Endometrial microvascular endothelial cells (primary cell): ENCODE data around the gene HSH2D. TPM values are rescaled to one million over a fixed set of nuclear protein-coding genes. Genes with fewer than 3 reads are reported as not detected.

Experiments
- in situ Hi-C: cut with HindIII; loops from 2 replicates; pipeline ENCODE4 v1.10.0; 2017; ENCODE audit warnings: low sequenced_read_pairs, low pct_unique_long_range_greater_than_20kb; ENCODE audit errors: inconsistent ontology term
- total RNA-seq: library from RNA; depleted of rRNA; stranded (reverse); fragments of >200 nt; gene quantifications from one replicate; pipeline ENCODE4 v1.2.3, GENCODE V29; 2015; ENCODE audit errors: inconsistent ontology term

HSH2D gene
- total RNA-seq, 1 donor from 2014 or later = not detected

DNA sequence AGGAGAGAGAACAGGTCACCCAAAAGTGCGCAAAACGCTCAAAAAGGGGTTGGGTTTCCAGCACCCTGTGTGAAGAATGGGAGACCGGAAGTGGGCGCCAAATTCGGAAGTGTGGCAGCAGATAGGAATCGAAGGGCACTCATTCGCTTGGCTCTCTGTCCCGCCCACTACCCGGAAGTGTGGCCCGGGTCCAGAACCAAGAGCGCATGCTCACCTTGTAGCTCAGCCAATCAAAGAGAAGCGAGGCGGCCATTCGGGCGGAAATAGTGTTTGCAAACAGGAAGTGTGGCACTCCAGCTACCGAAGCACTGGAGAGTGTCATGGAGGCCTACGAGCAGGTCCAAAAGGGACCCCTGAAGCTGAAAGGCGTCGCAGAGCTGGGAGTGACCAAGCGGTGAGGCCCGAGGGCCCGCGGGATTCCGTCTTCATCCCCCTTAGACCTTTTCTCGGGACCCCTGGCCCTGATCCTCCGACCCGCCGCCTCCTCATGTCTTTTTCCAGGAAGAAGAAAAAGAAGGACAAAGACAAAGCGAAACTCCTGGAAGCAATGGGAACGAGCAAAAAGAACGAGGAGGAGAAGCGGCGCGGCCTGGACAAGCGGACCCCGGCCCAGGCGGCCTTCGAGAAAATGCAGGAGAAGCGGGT is 41.8 kb downstream of the HSH2D start, which contains the start of gene FAM32A:
TSS of gene FAM32A (plus strand) at position 288 of the 645 bp plus-strand sequence. CDS start at position 321, 33 bp downstream.
- in situ Hi-C loops = no loop called here

DNA sequence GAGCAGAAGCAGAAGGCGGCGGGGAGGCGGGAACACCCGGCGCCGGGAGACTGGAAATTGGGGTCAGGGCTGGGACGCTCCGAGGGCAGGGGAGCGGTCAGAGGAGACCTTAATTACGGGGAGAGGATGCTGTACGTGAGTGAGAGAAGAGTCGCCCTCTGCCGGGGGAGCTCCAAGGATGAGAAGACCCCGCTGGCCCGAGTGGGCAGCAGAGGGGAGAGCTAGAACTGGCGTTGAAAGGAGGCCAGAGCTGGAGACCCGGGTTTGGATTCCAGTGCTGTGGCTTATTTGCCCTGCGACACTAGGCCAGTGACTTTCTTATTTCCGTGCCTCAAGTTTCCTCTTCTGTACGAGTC is 42.3 kb downstream of the HSH2D start:
- in situ Hi-C loops = no loop called here

DNA sequence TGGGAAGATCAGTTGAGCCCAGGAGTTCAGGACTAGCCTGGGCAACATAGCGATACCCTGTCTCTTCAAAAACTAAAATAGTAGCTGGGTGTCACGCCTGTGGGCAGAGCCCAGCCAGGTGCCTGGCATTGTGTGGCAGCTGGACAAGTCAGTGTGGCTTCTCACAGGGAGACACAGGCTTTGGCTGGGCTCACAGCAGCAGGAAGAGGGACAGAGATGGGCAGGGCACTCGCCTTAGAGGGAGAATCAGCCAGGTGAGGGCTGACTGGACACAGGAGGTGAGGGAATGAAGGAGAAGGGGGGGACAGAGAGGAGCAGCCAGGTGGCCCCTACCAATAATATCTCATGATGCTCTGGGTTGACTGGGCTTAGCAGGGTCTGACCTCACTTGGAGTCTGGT is 45.0 kb downstream of the HSH2D start:
- in situ Hi-C loops = no loop called here

DNA sequence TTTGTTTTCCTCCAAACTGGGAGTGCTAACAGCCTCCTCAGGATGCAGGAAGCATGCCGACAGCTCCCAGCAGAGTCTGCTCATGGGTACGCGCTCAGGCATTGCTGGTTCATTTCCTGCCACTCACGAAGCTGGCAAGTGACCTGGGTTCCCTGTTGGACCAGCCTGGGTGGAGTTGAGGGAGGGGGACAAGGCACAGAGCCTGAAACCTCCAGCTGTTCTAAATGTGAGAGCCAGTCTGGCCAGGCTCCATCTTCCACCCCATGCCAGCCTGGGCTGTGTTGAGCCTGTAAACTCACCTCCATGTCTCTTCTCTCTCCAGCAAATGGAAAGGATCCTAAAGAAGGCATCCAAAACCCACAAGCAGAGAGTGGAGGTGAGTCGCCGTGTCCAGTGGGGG is 46.7 kb downstream of the HSH2D start:
- in situ Hi-C loops = no loop called here

DNA sequence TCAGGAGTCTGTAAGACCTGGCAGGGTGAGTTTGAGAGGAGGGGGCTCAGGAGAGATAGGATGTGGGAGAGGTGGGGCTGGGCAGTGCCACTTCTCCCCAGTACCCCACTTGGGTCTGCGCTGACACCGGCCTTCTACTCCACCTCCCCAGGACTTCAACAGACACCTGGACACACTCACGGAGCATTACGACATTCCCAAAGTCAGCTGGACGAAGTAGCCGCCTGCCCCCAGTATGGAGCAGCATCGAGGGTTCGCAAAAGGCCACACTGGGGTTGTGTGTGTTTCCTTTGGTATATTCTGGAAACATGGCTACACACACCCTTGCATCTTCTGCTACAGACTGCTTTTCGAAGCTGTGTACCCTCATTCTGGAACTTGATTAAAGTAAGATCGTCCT is 47.3 kb downstream of the HSH2D start:
- in situ Hi-C loops = no loop called here

DNA sequence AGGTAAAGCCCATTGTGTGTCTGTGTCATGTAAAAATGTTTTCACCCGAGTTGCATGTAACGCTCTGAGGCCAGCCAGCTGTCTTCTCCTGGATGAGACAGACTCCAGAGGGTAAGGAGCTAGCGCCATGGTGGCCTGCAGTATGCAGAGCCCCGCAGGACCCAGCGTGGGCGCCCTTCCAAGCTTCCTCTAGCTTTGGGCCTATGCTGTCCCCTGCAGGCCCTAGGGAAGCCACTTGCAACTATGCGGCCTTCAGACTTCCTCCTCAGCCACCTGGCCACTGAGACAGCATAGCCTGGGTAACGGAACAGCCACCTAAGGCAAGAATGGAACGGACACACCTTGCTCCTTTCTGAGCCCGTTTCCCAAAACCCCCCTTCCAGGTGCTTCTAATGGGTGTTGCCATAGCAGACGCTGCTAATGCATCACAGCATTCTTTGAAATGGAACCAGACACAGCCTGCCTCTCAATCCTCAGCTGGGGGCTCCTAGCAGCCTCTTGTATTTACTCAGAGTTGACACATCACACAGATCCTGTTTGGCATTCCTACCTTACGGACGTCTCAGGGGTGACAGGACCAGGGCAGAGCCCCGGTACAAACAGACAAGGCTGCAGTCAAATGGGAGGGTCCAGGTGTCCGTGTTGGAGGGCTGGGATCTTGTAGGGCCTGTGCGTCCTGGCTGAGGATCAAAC is 47.9 kb downstream of the HSH2D start:
- in situ Hi-C loops = no loop called here

DNA sequence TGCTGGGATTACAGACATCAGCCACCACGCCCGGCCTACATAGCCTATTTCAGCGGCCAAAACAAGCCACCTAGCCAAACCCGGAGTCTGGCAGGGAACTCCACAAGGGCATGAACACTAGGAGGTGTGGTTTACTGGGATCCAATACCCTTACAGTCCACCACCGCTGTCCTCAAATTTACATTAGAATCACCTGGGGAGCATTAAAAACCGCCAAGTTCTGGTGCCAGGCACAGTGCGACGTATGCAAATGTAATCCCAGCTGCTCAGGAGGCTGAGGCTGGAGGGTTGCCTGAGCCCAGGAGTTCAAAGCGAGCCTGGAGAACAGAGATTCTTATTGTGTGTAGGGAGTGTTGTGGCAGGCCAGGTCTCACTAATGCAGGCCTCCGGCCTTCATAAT is 50.0 kb downstream of the HSH2D start:
- in situ Hi-C loops = no loop called here

DNA sequence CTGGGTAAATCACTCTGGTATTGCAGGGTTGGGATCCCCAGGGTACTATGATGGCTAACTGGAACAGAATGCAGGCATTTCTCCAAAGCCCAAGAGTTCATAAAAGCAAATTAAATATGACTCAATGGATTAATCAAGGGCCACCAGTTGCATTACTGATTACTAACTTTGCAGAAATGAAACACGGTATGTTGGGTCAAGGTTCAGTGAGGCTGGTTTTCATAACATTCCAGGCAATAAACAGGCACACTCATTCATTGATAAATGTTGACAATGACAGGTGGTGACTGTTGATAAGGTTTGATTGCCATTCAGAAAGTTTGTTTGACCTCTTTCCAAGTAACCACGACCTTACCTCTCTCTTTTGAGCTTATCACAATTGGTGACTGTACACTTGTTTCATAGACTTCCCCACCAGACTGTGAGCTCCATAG is 53.7 kb downstream of the HSH2D start:
- in situ Hi-C loops = no loop called here

DNA sequence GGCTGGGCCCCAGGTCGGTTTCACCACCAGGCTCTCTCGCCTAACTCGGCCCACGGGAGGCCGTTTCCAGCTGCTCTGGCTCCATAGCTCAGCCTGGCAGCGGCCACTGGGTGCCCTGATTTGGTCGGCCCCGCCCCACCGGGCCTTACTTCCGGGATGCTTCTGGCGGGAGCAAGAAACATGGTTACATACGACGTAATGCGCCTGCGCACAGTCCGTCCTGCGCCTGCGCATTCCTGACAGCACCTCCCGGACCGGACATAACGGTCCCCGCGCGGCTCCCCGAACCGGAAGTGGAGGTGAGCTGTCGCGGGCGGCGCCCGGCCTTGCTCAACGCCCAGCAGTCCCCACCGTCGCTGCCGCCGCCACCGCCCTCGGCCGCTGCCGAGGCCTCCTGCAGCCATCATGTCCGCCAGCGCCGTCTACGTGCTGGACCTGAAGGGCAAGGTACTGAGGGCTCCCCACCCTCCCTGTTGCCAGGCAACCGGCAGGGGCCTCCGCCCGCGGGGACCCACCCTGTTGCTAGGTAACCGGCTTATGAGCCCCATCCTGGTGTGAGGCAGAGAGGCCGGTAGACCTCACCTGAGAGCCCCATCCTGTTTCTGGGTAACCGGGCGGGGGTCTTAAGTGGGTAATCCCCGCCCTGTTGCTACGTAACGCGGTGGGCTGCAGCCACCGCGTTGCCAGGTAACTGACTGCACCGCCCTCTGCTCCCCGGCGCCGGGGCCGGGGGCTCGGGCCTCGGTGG is 54.3 kb downstream of the HSH2D start, which contains the start of gene AP1M1:
TSS of gene AP1M1 (plus strand) at position 290 of the 748 bp plus-strand sequence. CDS start at position 406, 116 bp downstream.
- in situ Hi-C loops = no loop called here

DNA sequence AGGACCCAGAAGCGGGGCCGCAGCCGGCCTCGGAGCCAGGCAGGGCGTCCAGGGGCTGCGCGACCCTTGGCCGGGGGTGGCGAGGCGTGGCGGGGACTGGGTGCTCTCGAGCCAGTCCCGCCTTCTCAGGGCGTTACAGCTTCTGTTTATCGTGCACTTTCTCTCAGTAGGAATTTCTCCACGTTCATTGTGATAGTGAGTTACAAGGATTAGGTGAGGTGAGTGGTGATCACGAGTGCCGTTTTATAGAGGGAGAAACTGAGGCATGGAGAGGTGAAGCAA is 54.8 kb downstream of the HSH2D start:
- in situ Hi-C loops = no loop called here

DNA sequence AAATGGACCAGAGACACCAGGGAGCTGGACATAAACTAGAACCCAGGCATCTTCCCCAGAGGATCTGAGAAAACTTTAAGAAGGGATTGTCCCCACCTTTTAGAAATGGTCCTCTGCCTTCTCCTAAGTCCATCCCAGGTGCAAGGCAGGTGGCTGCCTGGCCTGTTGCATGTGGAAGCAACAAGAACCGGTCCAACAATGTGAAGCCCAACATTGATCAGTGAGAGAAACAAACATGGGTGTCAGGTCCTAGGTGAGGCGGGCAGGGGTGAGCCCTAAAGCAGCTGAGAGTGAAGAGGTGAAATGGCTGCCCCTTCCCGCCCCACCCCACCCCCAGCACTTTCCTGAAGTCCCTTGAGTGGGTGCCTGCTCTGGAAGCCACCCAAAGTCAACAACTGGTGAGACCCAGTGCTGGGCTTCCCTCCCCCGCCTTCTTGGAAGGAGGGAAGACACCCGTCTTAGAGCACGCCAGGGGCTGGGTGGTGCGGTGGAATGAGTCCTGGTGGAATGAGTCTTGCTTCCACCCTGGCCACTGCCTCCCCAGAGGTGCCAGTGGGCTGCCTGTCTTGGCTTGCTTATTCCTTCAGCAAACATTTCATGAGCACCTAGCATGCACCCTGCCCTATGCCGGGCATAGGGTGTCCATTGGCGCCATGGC is 55.9 kb downstream of the HSH2D start:
- in situ Hi-C loops = no loop called here

DNA sequence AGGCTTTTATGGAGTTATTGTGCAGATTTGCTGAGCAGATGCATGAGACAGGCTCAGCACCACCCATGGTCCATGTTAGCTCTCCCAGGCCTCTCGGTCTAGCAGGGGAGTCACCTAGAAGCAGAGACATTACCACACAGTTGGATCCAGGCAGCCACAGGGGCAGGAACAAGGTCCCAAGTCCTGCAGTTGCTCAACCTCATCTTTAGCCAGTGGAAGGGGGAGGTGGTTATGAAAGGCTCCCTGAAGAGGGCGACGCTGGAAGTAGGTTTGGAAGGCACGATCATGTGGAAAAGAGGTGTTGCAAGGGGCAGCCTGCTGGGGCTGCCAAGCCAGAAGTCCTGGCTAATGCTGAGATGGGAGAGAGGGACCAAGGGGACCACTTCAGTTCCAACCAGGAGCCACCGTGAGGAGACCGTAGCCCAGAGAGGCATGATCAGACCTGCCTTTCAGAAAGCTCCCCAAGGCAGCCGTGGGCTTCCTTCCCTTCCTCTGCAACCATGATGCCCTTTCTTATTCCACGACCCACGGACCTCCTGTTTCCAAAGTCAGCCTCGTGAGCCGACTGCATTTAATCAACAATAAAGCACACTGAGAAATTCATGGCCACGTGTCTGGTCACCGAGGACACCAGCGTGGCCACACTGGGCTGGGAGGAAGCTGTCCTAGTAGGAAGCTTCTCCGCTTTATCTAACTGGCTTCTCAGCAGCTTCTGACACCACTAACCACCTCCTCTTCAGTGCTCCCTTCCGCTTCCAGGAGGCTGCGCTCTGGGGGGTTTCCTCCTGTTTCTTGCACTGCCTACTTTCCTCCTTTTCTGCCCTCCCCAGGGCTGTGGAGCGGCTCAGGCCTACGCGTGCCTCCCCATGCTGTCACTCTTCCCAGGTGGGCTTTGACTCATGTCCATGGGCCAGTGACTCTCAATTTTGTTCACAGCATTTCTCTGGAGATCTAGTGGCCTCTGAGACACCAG is 56.8 kb downstream of the HSH2D start:
- in situ Hi-C loops = no loop called here

DNA sequence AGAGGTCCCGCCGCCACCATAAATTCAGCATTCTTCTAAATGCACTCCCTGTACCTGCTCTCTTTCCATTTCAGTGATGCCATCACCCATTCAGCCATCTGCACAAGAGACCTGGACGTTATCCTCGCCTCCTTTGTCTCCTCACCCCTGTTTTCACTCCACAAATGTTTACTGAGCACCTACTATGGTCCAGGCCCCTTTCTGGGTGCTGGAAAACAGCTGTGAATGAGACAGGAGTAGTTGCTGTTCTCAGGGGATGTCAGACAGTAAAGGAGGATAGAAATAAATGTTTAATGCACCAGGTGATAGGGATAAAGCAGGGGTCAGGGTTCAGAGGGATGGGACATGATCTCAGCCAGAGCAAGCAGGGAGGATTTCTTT is 57.5 kb downstream of the HSH2D start:
- in situ Hi-C loops = no loop called here

DNA sequence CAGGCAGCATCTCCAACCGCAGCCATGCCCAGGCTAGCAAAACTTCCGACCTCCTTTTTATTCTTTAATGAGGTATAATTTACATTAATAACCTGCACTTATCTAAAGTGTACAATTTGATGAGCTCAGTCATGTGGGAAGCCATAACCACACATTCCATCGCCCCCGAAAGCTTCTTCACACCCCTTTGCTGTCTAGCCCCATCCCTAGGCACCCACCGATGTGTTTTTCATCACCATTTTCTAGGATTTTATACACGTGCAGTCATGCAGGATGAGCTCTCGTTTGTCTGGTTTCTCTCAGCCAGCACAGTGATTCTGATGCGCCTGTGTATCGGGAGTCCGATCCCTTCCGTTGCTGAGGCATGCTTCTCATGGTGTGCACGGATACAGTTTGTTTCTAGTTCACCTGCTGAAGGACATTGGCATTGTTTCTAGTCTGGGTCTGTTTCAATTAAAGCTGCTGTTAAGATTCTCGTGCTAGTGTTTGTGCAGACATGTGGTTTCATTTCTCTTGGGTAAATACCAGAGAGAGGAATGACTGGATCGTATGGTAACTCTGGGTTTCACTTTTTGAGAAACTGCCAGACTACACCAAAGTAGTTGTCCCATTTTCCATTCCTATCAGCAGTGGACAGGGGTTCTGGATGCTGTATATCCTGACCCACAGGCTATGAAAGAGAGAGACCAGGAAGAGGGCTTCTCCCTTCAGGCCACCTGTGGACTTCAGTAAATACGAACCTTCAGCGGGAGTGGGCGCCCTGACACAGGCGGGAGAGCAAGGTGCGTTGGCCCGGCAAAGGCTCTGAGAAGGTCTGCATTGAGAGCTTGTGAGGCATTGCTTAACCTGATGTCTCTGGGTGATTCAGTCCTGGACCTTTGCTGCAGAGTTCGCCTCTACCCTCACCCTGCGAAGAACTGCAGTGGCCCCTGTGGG is 59.1 kb downstream of the HSH2D start:
- in situ Hi-C loops = no loop called here

DNA sequence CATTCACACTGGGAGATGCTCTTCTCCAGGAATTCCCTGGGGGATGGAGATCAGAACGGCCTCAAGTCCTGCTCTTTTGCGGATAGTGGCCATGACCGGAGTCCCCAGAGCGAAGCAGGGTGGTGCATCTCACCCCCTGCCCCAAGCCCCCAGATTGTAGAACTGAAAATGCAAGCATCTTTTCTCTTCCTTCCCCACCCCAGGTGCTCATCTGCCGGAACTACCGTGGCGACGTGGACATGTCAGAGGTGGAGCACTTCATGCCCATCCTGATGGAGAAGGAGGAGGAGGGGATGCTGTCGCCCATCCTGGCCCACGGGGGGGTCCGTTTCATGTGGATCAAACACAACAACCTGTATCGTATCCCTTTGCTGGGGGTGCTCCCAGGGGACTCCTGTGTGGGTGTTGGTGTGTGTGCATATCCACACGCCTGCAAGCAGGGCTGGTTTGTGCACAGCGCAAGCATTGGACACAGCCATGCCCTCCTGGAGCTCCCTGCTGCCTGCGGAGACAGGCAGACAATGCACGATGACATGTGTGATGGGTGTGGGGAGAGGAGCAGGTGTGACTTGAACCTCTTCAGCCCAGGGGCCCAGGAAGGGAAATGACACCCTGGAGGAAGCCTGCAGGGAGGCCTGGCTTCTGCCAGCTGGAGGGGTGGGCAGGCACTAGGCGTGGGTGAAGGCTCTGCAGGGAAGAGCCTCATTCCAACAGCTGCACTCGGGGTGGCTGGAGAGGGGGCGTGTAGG is 59.9 kb downstream of the HSH2D start:
- in situ Hi-C loops = no loop called here

DNA sequence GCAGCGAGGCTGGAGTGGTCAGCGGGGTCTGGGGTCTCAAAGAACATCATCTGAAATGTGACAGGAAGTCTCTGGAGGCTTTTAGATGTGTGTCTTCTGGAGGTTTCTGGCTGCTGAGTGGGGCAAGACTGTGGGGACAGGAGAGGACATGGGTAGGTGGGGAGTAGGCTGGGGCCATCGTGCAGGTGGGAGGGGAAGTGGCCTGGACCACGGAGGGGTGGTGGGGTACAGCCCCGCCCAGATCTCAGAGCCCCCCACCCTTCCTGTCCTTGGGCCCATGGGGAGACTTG is 60.5 kb downstream of the HSH2D start:
- in situ Hi-C loops = no loop called here
